K562 (cell line): ENCODE measurements around the gene HRC. TPM values are rescaled to one million over a fixed set of nuclear protein-coding genes. Genes with fewer than 3 reads are reported as not detected.

Experiments
- ATAC-seq: fragments of 200-7000 bp; cut with Tn5 transposase; 3 replicates; pipeline ENCODE4 v1.9.1; 2020; ENCODE audit warnings: moderate library complexity
- BruUV-seq: library from RNA; stranded (reverse); fragments of 400-500 nt; replicated peaks from 2 replicates; lab custom pipeline; 2021; lab: Mats Ljungman, UMichigan
- CTCF ChIA-PET: fragments of 300-600 bp; formaldehyde crosslinking; extraction: SDS; loops from one replicate; lab custom pipeline; 2021; ENCODE audit warnings: low intra/inter-chr PET ratio; lab: Yijun Ruan, JAX
- POLR2A ChIA-PET: fragments of 300-600, 350-650 bp; sonication (Branson Sonifier 250); formaldehyde crosslinking; extraction: SDS; loops from one replicate; lab custom pipeline; 2021; ENCODE audit warnings: antibody characterized with exemption, inconsistent platforms; lab: Yijun Ruan, JAX
- DNase-seq, 4 experiments: peaks; one replicate each; pipeline versions ENCODE4 v3.0.0 to v3.0.0-alpha.2; 2011 to 2018; ENCODE audit warnings: low spot score in 3 of 4, mixed read lengths in 3 of 4; ENCODE audit errors: extremely low read depth in 1 of 4
- FAIRE-seq: peaks from 2 replicates; lab custom pipeline; 2011; peaks lifted over from hg19 to GRCh38; lab: Jason Lieb, UNC
- H2AFZ ChIP-seq: 2 replicates; pipeline ENCODE4 v1.6.0; 2011; ENCODE audit warnings: low read depth, low read length, control low read depth, inconsistent platforms
- H3K27ac ChIP-seq: fragments of 200-600 bp; 3 replicates; pipeline ENCODE4 v1.8.0; 2011; ENCODE audit warnings: low read depth, mild to moderate bottlenecking, control low read depth, inconsistent platforms, low read length, moderate library complexity, mixed read lengths; ENCODE audit errors: extremely low read depth
- H3K27me3 ChIP-seq, 2 experiments: fragments of 300-600 bp in 1 of 2; 2 replicates in 1 of 2; 3 replicates in 1 of 2; pipeline versions ENCODE4 v1.6.0 to v1.8.0; 2011; ENCODE audit warnings: inconsistent platforms in 2 of 2, low read length in 2 of 2, mild to moderate bottlenecking in 1 of 2, mixed read lengths in 1 of 2, moderate library complexity in 1 of 2; ENCODE audit not compliant: control insufficient read depth in 2 of 2, insufficient read depth in 2 of 2
- H3K36me3 ChIP-seq: fragments of 300-600 bp; 3 replicates; pipeline ENCODE4 v1.8.0; 2011; ENCODE audit warnings: mild to moderate bottlenecking, low read length, inconsistent platforms; ENCODE audit not compliant: control insufficient read depth, insufficient read depth
- H3K4me1 ChIP-seq, 2 experiments: fragments of 200-600 bp in 1 of 2; replicated peaks in 1 of 2; 2 replicates in 1 of 2; 3 replicates in 1 of 2; pipeline versions ENCODE4 v1.5.1 to v1.8.0; 2011; ENCODE audit warnings: inconsistent platforms in 2 of 2, low read length in 2 of 2, mild to moderate bottlenecking in 1 of 2, mixed read lengths in 1 of 2, moderate library complexity in 1 of 2; ENCODE audit not compliant: control insufficient read depth in 2 of 2, insufficient read depth in 2 of 2
- H3K4me2 ChIP-seq: 2 replicates; pipeline ENCODE4 v1.6.1; 2011; ENCODE audit warnings: low read length, control low read depth, inconsistent platforms, mixed read lengths; ENCODE audit not compliant: insufficient read depth
- H3K4me3 ChIP-seq: fragments of 200-600 bp; sonication (generic), shearing (Covaris generic); 2 replicates; pipeline ENCODE4 v1.5.1; 2016; ENCODE audit warnings: control low read depth, inconsistent platforms
- H3K79me2 ChIP-seq: fragments of 200-600 bp; 3 replicates; pipeline ENCODE4 v1.8.0; 2011; ENCODE audit warnings: low read length, inconsistent platforms; ENCODE audit not compliant: control insufficient read depth, insufficient read depth
- H3K9ac ChIP-seq, 2 experiments: 2 replicates each; pipeline versions ENCODE4 v1.6.0 to v1.6.1; 2011; ENCODE audit warnings: low read depth in 2 of 2, low read length in 2 of 2, control low read depth in 1 of 2, inconsistent platforms in 1 of 2, mild to moderate bottlenecking in 1 of 2, mixed read lengths in 1 of 2; ENCODE audit not compliant: insufficient read depth in 1 of 2
- H3K9me1 ChIP-seq: one replicate; pipeline ENCODE4 v1.6.0; 2011; ENCODE audit warnings: inconsistent platforms, mild to moderate bottlenecking, low read length, moderate library complexity; ENCODE audit not compliant: control insufficient read depth, insufficient read depth
- H3K9me3 ChIP-seq: replicated peaks from 2 replicates; pipeline ENCODE4 v1.5.1; 2011; ENCODE audit warnings: low read depth, low read length, inconsistent platforms; ENCODE audit not compliant: control insufficient read depth, insufficient read depth
- H4K20me1 ChIP-seq: replicated peaks from 2 replicates; pipeline ENCODE4 v1.6.1; 2011; ENCODE audit warnings: low read length, inconsistent platforms, mixed read lengths; ENCODE audit not compliant: control insufficient read depth, insufficient read depth
- ARHGAP35 ChIP-seq: fragments of 450-650 bp; IDR thresholded peaks from 2 replicates; pipeline ENCODE4 v1.6.1; 2018; ENCODE audit not compliant: partially characterized antibody
- CBFB ChIP-seq: sonication (generic); formaldehyde crosslinking; IDR thresholded peaks from 2 replicates; pipeline ENCODE4 v1.4.0; 2020; ENCODE audit warnings: mild to moderate bottlenecking, missing genetic modification reagents
- COPS2 ChIP-seq: fragments of 450-650 bp; conservative IDR thresholded peaks from 2 replicates; pipeline ENCODE4 v1.6.1; 2016; ENCODE audit warnings: mild to moderate bottlenecking, moderate library complexity
- E2F3 ChIP-seq: fragments of 250-450 bp; sonication (Bioruptor Pico); IDR thresholded peaks from 2 replicates; pipeline ENCODE4 v1.4.0; 2020; ENCODE audit warnings: mild to moderate bottlenecking
- FOXM1 ChIP-seq, 2 experiments: fragments of 450-650 bp in 1 of 2; sonication (generic) in 1 of 2; formaldehyde crosslinking in 1 of 2; IDR thresholded peaks; 2 replicates each; pipeline versions ENCODE4 v1.6.1 to v1.9.0; 2017 to 2022; ENCODE audit warnings: low read depth in 2 of 2, mild to moderate bottlenecking in 2 of 2, missing genetic modification reagents in 1 of 2, moderate library complexity in 1 of 2
- POLR2G ChIP-seq: fragments of 200-400 bp; formaldehyde crosslinking; IDR thresholded peaks from 2 replicates; pipeline ENCODE4 v1.6.1; 2017; ENCODE audit warnings: low read depth, mild to moderate bottlenecking, antibody characterized with exemption, low read length, moderate library complexity
- PPARD ChIP-seq: fragments of 250-450 bp; sonication (Bioruptor Pico); IDR thresholded peaks from 2 replicates; pipeline ENCODE4 v1.8.0; 2022; ENCODE audit warnings: inconsistent platforms, mild to moderate bottlenecking, moderate library complexity
- RBM22 ChIP-seq: fragments of 200-400 bp; formaldehyde crosslinking; IDR thresholded peaks from 2 replicates; pipeline ENCODE4 v1.6.1; 2018; ENCODE audit warnings: low read length, low read depth; ENCODE audit not compliant: poor library complexity, severe bottlenecking
- SMAD2 ChIP-seq: fragments of 150-350 bp; IDR thresholded peaks from 2 replicates; pipeline ENCODE4 v1.6.1; 2014; ENCODE audit warnings: low read depth, mild to moderate bottlenecking, low read length
- ZBTB33 ChIP-seq: sonication (generic); formaldehyde crosslinking; IDR thresholded peaks from 2 replicates; pipeline ENCODE4 v1.8.1; 2023; ENCODE audit warnings: mild to moderate bottlenecking, missing genetic modification reagents
- ZNF282 ChIP-seq: sonication (generic); formaldehyde crosslinking; IDR thresholded peaks from 2 replicates; pipeline ENCODE4 v1.8.1; 2023; ENCODE audit warnings: missing genetic modification reagents
- WGBS: fragments of 100-300 bp; shearing (Covaris generic); methylation state at CpG from one replicate; pipeline ENCODE4 v1.1.6; 2016; ENCODE audit warnings: low coverage, mixed read lengths; ENCODE audit not compliant: insufficient coverage; ENCODE audit errors: missing lambda C conversion rate; 5-methylcytosine and 5-hydroxymethylcytosine counted together
- in situ Hi-C: fragments of 300-500 bp; cut with MboI; formaldehyde crosslinking; loops from 4 replicates; pipeline ENCODE4 v1.15.0; 2018; ENCODE audit warnings: inconsistent platforms, mixed read lengths
- intact Hi-C: fragments of 100-400 bp; cut with micrococcal nuclease; formaldehyde crosslinking; loops from 2 replicates; pipeline ENCODE4 v1.14.2; 2022
- polyA plus RNA-seq, 8 experiments: library from polyadenylated mRNA; depleted of rRNA in 4 of 8; stranded (reverse) in 5 of 8; unstranded in 3 of 8; fragments of >200 nt; fragmentation: Nextera tagmentation in 2 of 8; fragmentation: Illumina TruSeq in 1 of 8; extraction: Ambion mirVana in 2 of 8; extraction: Trizol in 1 of 8; gene quantifications; 2 replicates each; pipeline versions ENCODE4 v1.2.1 to v1.2.3, GENCODE V29; 2011 to 2014; ENCODE audit warnings: inconsistent platforms in 1 of 8, missing spikeins in 1 of 8
- total RNA-seq, 7 experiments: library from RNA; depleted of rRNA in 6 of 7; stranded (reverse); fragments of >200 nt in 6 of 7; fragmentation: Illumina TruSeq in 2 of 7; extraction: Trizol in 2 of 7; gene quantifications; 2 replicates each; pipeline versions ENCODE4 v1.2.1 to v1.2.3, GENCODE V29; 2011 to 2021; ENCODE audit warnings: low replicate concordance in 1 of 7

Gene HRC
- total and polyA plus RNA-seq, 9 of the 15 experiments (the other 6 are each of a cell fraction or from before 2014, with no cell fraction given): 0.66 to 18.7 (median 13.1) TPM

GRCh38 chr19:49104229-49104864, 50.8 kb downstream of the HRC start:
- H4K20me1 ChIP-seq: peaks cover 17% of the 10 kb centered on the region
- no peak overlapping the region for H3K27ac ChIP-seq
- POLR2A ChIA-PET: interaction anchor here (1.5 to 2.6 kb wide), 4 partner anchors 9 to 15 kb away, joined by 3 to 20 read pairs (median 10); partner anchors contain the start of gene LIN7B
- no peak overlapping the region for H3K4me3 ChIP-seq
- DNase-seq: peak in 1 of 4 experiments; percentile 35
- intact Hi-C loops: no loop called here
- peaks cover 98% of the 10 kb centered on the region for H3K36me3 ChIP-seq
- TF ChIP-seq ZNF282 (CRISPR knock-in tag) (no peak), ZBTB33 (CRISPR knock-in tag) (peak; percentile 59; the same call in 1 of the 2 replicates), PPARD (CRISPR knock-in tag) (no peak), SMAD2 (no peak), CBFB (no peak), COPS2 (no peak), E2F3 (no peak), ARHGAP35 (no peak), FOXM1 (IDR thresholded peaks at IDR 0.05; ENCODE audit: low read depth) (no peak), FOXM1 (CRISPR knock-in tag; IDR thresholded peaks at IDR 0.05; ENCODE audit: low read depth) (no peak), RBM22 (peak; percentile 84), POLR2G (peak; percentile 69)
- H3K9me3 ChIP-seq: no peaks in the 10 kb centered on the region
- FAIRE-seq: no peak
- peaks cover 11% of the 10 kb centered on the region for H3K9me1 ChIP-seq
- H3K79me2 ChIP-seq: peaks cover 18% of the 10 kb centered on the region
- ATAC-seq: no peak
- in situ Hi-C loops: no loop called here
- H3K4me1 ChIP-seq: peaks cover 0 to 48% of the 10 kb centered on the region in 2 experiments; a peak in 3 of 5 replicates
- 90% methylated on average over 20 of the region's 30 CpGs for WGBS
- no peak overlapping the region for H2AFZ ChIP-seq
- H3K27me3 ChIP-seq: no peaks in the 10 kb centered on the region
- peak overlapping the region in 1 of 2 experiments; percentile 36; a peak in 1 of 4 replicates for H3K9ac ChIP-seq
- BruUV-seq: no TSS peak
- CTCF ChIA-PET: no interaction called here
- H3K4me2 ChIP-seq: no peak overlapping the region
